ENCODE data around the gene TREH.

GRCh38 chr11:118663381-118663780, 16.1 kb downstream of the TREH start:
- TF ChIP-seq CTCF (conservative IDR thresholded peaks at IDR 0.05; ENCODE audit: low read length) (no peak), EZH2phosphoT487 (IDR thresholded peaks at IDR 0.05; ENCODE audit: borderline replicate concordance, low read depth, low read length) (no peak)
